HFFc6 (cell line): ENCODE data around the gene TGFBI. TPM values are rescaled to one million over a fixed set of nuclear protein-coding genes. Genes with fewer than 3 reads are reported as not detected.
A peak's percentile ranks its signal among the peaks of the same experiment; 100 is the strongest.

Experiments used
- DNase-seq: peaks from one replicate; pipeline ENCODE4 v3.0.0-alpha.2; 2018
- H3K27ac Mint-ChIP-seq: 2 replicates; pipeline ENCODE4 v1.8.0; 2020; ENCODE audit warnings: mild to moderate bottlenecking, mixed read lengths
- H3K27me3 Mint-ChIP-seq: 2 replicates; pipeline ENCODE4 v1.8.0; 2021; ENCODE audit warnings: mild to moderate bottlenecking, moderate library complexity, mixed read lengths; ENCODE audit not compliant: insufficient read depth
- H3K36me3 Mint-ChIP-seq: 2 replicates; pipeline ENCODE4 v1.8.0; 2021; ENCODE audit warnings: low read depth, mixed read lengths
- H3K4me1 Mint-ChIP-seq: 2 replicates; pipeline ENCODE4 v1.8.0; 2020; ENCODE audit warnings: low read depth, mixed read lengths
- H3K4me3 Mint-ChIP-seq: 2 replicates; pipeline ENCODE4 v1.8.0; 2020; ENCODE audit warnings: mild to moderate bottlenecking, moderate library complexity, mixed read lengths
- H3K9me3 Mint-ChIP-seq: 2 replicates; pipeline ENCODE4 v1.8.0; 2020; ENCODE audit warnings: mild to moderate bottlenecking, mixed read lengths
- CTCF ChIP-seq: fragments of 200-600 bp; sonication (generic); IDR thresholded peaks from 2 replicates; pipeline ENCODE4 v1.5.0; 2021; ENCODE audit warnings: antibody characterized with exemption, mild to moderate bottlenecking
- total RNA-seq, 6 experiments: library from RNA; stranded (reverse); fragmentation: NEBNext Ultra II Directional; extraction: Animal tissue kit (Norgen Biotek cat#: 25700); gene quantifications; 2 replicates in 1 of 6; 3 replicates in 5 of 6; pipeline ENCODE4 v1.2.3, GENCODE V29; 2021

Gene TGFBI
- total RNA-seq, 6 experiments from 2014 or later = 529 to 911 (median 784) TPM

- DNase-seq = no peak
- Mint-ChIP-seq H3K27me3 (peaks cover 3% of the 10 kb centered on the region; the same call in 1 of the 2 replicates), H3K27ac (no peak overlapping the region), H3K36me3 (peaks cover 25% of the 10 kb centered on the region), H3K9me3 (no peaks in the 10 kb centered on the region), H3K4me3 (no peak overlapping the region), H3K4me1 (peaks cover 12% of the 10 kb centered on the region)
- no peak for TF ChIP-seq CTCF
Observed at GRCh38 chr5:136067422-136067821, 38.6 kb downstream of the TGFBI start.

GRCh38 chr5:136070486-136071285, 41.9 kb downstream of the TGFBI start:
- Mint-ChIP-seq H3K4me1 (peaks cover 12% of the 10 kb centered on the region), H3K27me3 (peaks cover 3% of the 10 kb centered on the region; the same call in 1 of the 2 replicates), H3K27ac (no peak overlapping the region), H3K9me3 (no peaks in the 10 kb centered on the region), H3K4me3 (no peak overlapping the region), H3K36me3 (peaks cover 12% of the 10 kb centered on the region)
- TF ChIP-seq CTCF = no peak
- DNase-seq = no peak

- no peak for DNase-seq
- Mint-ChIP-seq H3K4me1 (no peaks in the 10 kb centered on the region), H3K4me3 (no peak overlapping the region), H3K27ac (no peak overlapping the region), H3K9me3 (no peaks in the 10 kb centered on the region), H3K36me3 (peaks cover 10% of the 10 kb centered on the region), H3K27me3 (no peaks in the 10 kb centered on the region; the same call in 1 of the 2 replicates)
- no peak for TF ChIP-seq CTCF
Observed at GRCh38 chr5:136073714-136074529, 45.1 kb downstream of the TGFBI start.

- 0 out of 2 replicates have a peak, but pooled peaks cover 6% of the 10 kb centered on the region for H3K4me1 Mint-ChIP-seq
- H3K4me3 Mint-ChIP-seq = no peak overlapping the region
- H3K27ac Mint-ChIP-seq = no peak overlapping the region
- peak; percentile 28; the same call in 1 of the 2 replicates for TF ChIP-seq CTCF
- H3K36me3 Mint-ChIP-seq = no peaks in the 10 kb centered on the region
- DNase-seq = no peak
- H3K9me3 Mint-ChIP-seq = no peaks in the 10 kb centered on the region
- H3K27me3 Mint-ChIP-seq = peaks cover 2% of the 10 kb centered on the region
Observed at GRCh38 chr5:136075466-136075891, 46.7 kb downstream of the TGFBI start.

GRCh38 chr5:136076067-136076466, 47.3 kb downstream of the TGFBI start:
- Mint-ChIP-seq H3K9me3 (no peaks in the 10 kb centered on the region), H3K27ac (no peak overlapping the region), H3K4me1 (0 out of 2 replicates have a peak, but pooled peaks cover 6% of the 10 kb centered on the region), H3K4me3 (no peak overlapping the region), H3K27me3 (peaks cover 3% of the 10 kb centered on the region), H3K36me3 (no peaks in the 10 kb centered on the region)
- DNase-seq = no peak
- TF ChIP-seq CTCF = no peak
